A549 (cell line): ENCODE data around the gene TMTC2.

Source experiments
- CTCF ChIP-seq: fragments of >200 bp; sonication (Bioruptor Twin); formaldehyde crosslinking; IDR thresholded peaks from 3 replicates; pipeline ENCODE4 v1.5.1; 2016
- ELK1 ChIP-seq: fragments of 150-350 bp; IDR thresholded peaks from 2 replicates; pipeline ENCODE4 v1.6.1; 2014; ENCODE audit warnings: low read depth, mild to moderate bottlenecking, low read length
- MAX ChIP-seq: IDR thresholded peaks from 2 replicates; pipeline ENCODE4 v1.6.1; 2012
- ZFP36 ChIP-seq: fragments of 450-650 bp; IDR thresholded peaks from 2 replicates; pipeline ENCODE4 v1.6.1; 2014; ENCODE audit warnings: borderline replicate concordance; ENCODE audit not compliant: partially characterized antibody

- TF ChIP-seq MAX (no peak), CTCF (no peak), ELK1 (no peak), ZFP36 (no peak)
These were observed 37.2 kb downstream of the TMTC2 start for GRCh38 chr12:82723891-82724290.
